HuH-7.5 (cell line): ENCODE measurements around the gene PCOLCE2.

ENCODE experiments used
- DNase-seq: peaks from one replicate; pipeline ENCODE4 v3.0.0; 2011; ENCODE audit warnings: low spot score

The PCOLCE2 gene

GRCh38 chr3:142808103-142808917 is 80.6 kb downstream of the PCOLCE2 start:
- no peak for DNase-seq

GRCh38 chr3:142802891-142803290 is 86.0 kb downstream of the PCOLCE2 start:
- no peak for DNase-seq

- DNase-seq, result no peak
Measured at GRCh38 chr3:142801746-142802145, 87.1 kb downstream of the PCOLCE2 start.

GRCh38 chr3:142796823-142797222 is 92.1 kb downstream of the PCOLCE2 start:
- no peak for DNase-seq

GRCh38 chr3:142795332-142795731 is 93.6 kb downstream of the PCOLCE2 start:
- no peak for DNase-seq

GRCh38 chr3:142794508-142794907 is 94.4 kb downstream of the PCOLCE2 start:
- DNase-seq, result no peak

- no peak for DNase-seq
Measured at GRCh38 chr3:142787719-142788118, 101.2 kb downstream of the PCOLCE2 start.

- no peak for DNase-seq
Measured at GRCh38 chr3:142785996-142786395, 102.9 kb downstream of the PCOLCE2 start.

GRCh38 chr3:142784228-142784627 is 104.7 kb downstream of the PCOLCE2 start:
- no peak for DNase-seq

- DNase-seq, result no peak
Measured at GRCh38 chr3:142782616-142783015, 106.3 kb downstream of the PCOLCE2 start.

- no peak for DNase-seq
Measured at GRCh38 chr3:142779591-142779990, 109.3 kb downstream of the PCOLCE2 start.

GRCh38 chr3:142778541-142778940 is 110.3 kb downstream of the PCOLCE2 start:
- no peak for DNase-seq

- DNase-seq, result no peak
Measured at GRCh38 chr3:142777927-142778326, 111.0 kb downstream of the PCOLCE2 start.

- no peak for DNase-seq
Measured at GRCh38 chr3:142768338-142768737, 120.5 kb downstream of the PCOLCE2 start.
